GM12878 (cell line): Measurements from ENCODE around the gene SENP3. TPM values are rescaled to one million over a fixed set of nuclear protein-coding genes. Genes with fewer than 3 reads are reported as not detected.

Experiments used
- ATAC-seq: fragments of 200-7000 bp; cut with Tn5 transposase; 3 replicates; pipeline ENCODE4 v1.9.1; 2020; ENCODE audit warnings: mild to moderate bottlenecking, moderate library complexity
- BruUV-seq: library from RNA; stranded (reverse); fragments of 400-500 nt; replicated peaks from 2 replicates; lab custom pipeline; 2021; lab: Mats Ljungman, UMichigan
- CTCF ChIA-PET: fragments of 300-600 bp; sonication (Branson Sonifier 250); formaldehyde crosslinking; extraction: SDS; loops from one replicate; lab custom pipeline; 2021; ENCODE audit warnings: inconsistent platforms; lab: Yijun Ruan, JAX
- POLR2A ChIA-PET: fragments of 350-600 bp; formaldehyde crosslinking; extraction: SDS; loops from one replicate; lab custom pipeline; 2021; ENCODE audit warnings: inconsistent platforms; lab: Charles Lee
- RAD21 ChIA-PET: fragments of 300-600 bp; sonication (Branson Sonifier 250); formaldehyde crosslinking; loops from one replicate; lab custom pipeline; 2023; ENCODE audit warnings: antibody characterized with exemption; ENCODE audit not compliant: unreplicated experiment; lab: Charles Lee
- SMC1A ChIA-PET: fragments of 300-600 bp; sonication (Branson Sonifier 250); formaldehyde crosslinking; loops from one replicate; lab custom pipeline; 2023; ENCODE audit not compliant: unreplicated experiment, uncharacterized antibody; lab: Charles Lee
- DNase-seq: peaks from one replicate; pipeline ENCODE4 v3.0.0-alpha.2; 2011; ENCODE audit warnings: low read depth, low spot score
- FAIRE-seq: peaks from 3 replicates; lab custom pipeline; 2011; peaks lifted over from hg19 to GRCh38; lab: Jason Lieb, UNC
- H2AFZ ChIP-seq: 2 replicates; pipeline ENCODE4 v1.6.0; 2011; ENCODE audit warnings: low read depth, low read length, control low read depth; ENCODE audit not compliant: control insufficient read depth
- H3K27ac ChIP-seq: 2 replicates; pipeline ENCODE4 v1.5.1; 2011; ENCODE audit warnings: control low read depth; ENCODE audit not compliant: control insufficient read depth, insufficient read depth
- H3K27me3 ChIP-seq, 2 experiments: replicated peaks in 1 of 2; 2 replicates each; pipeline versions ENCODE4 v1.6.0 to v1.6.1; 2011; ENCODE audit warnings: low read length in 1 of 2; ENCODE audit not compliant: control insufficient read depth in 2 of 2, insufficient read depth in 2 of 2
- H3K36me3 ChIP-seq, 2 experiments: 2 replicates each; pipeline ENCODE4 v1.5.1; 2011; ENCODE audit warnings: low read length in 1 of 2; ENCODE audit not compliant: control insufficient read depth in 2 of 2, insufficient read depth in 2 of 2
- H3K4me1 ChIP-seq: 2 replicates; pipeline ENCODE4 v1.6.1; 2011; ENCODE audit warnings: mild to moderate bottlenecking, low read length, moderate library complexity, mixed read lengths; ENCODE audit not compliant: control insufficient read depth, insufficient read depth
- H3K4me2 ChIP-seq: 2 replicates; pipeline ENCODE4 v1.6.0; 2011; ENCODE audit warnings: control low read depth; ENCODE audit not compliant: control insufficient read depth, insufficient read depth
- H3K4me3 ChIP-seq: fragments of 200-600 bp; sonication (generic); 2 replicates; pipeline ENCODE4 v1.5.1; 2016
- H3K79me2 ChIP-seq: 2 replicates; pipeline ENCODE4 v1.6.0; 2011; ENCODE audit warnings: low read length; ENCODE audit not compliant: control insufficient read depth, insufficient read depth
- H3K9ac ChIP-seq: 2 replicates; pipeline ENCODE4 v1.8.0; 2011; ENCODE audit warnings: low read length, control low read depth, mixed read lengths; ENCODE audit not compliant: control insufficient read depth, insufficient read depth
- H3K9me3 ChIP-seq: replicated peaks from 3 replicates; pipeline ENCODE4 v1.5.1; 2011; ENCODE audit warnings: mild to moderate bottlenecking, low read length; ENCODE audit not compliant: control insufficient read depth, insufficient read depth
- H4K20me1 ChIP-seq: 2 replicates; pipeline ENCODE4 v1.6.0; 2011; ENCODE audit not compliant: control insufficient read depth, insufficient read depth
- EGR1 ChIP-seq, 2 experiments: IDR thresholded peaks; 1 replicate in 1 of 2; 2 replicates in 1 of 2; pipeline ENCODE4 v1.6.1; 2011 to 2012; ENCODE audit warnings: low read depth in 2 of 2, low read length in 2 of 2, borderline replicate concordance in 1 of 2, mild to moderate bottlenecking in 1 of 2, moderate library complexity in 1 of 2
- ESRRA ChIP-seq: IDR thresholded peaks from 2 replicates; pipeline ENCODE4 v1.6.1; 2012; ENCODE audit warnings: mild to moderate bottlenecking, low read length, improper control_type of control experiment
- KLF5 ChIP-seq: fragments of 450-650 bp; IDR thresholded peaks from 2 replicates; pipeline ENCODE4 v1.6.1; 2014; ENCODE audit warnings: mild to moderate bottlenecking; ENCODE audit not compliant: partially characterized antibody
- NFYB ChIP-seq: IDR thresholded peaks from 2 replicates; pipeline ENCODE4 v1.6.1; 2011; ENCODE audit warnings: low read depth, mild to moderate bottlenecking, low read length, improper control_type of control experiment, moderate library complexity; ENCODE audit not compliant: insufficient read depth
- RAD51 ChIP-seq: fragments of 450-650 bp; IDR thresholded peaks from 2 replicates; pipeline ENCODE4 v1.6.1; 2016; ENCODE audit warnings: moderate library complexity, mild to moderate bottlenecking, inconsistent platforms
- RELA ChIP-seq: fragments of 450-650 bp; IDR thresholded peaks from 2 replicates; pipeline ENCODE4 v1.8.0; 2014; ENCODE audit warnings: borderline replicate concordance; ENCODE audit not compliant: partially characterized antibody
- SKIL ChIP-seq: fragments of 450-650 bp; IDR thresholded peaks from 2 replicates; pipeline ENCODE4 v1.6.1; 2017; ENCODE audit warnings: mild to moderate bottlenecking, low read depth, inconsistent platforms; ENCODE audit not compliant: poor library complexity, severe bottlenecking
- SP1 ChIP-seq: IDR thresholded peaks from one replicate; pipeline ENCODE4 v1.6.1; 2011; ENCODE audit warnings: low read depth, low read length
- WGBS: methylation state at CpG from one replicate; pipeline ENCODE4 v1.1.6; 2016; ENCODE audit warnings: low lambda C conversion rate; ENCODE audit not compliant: insufficient replicate concordance, insufficient coverage; ENCODE audit errors: missing lambda C conversion rate; 5-methylcytosine and 5-hydroxymethylcytosine counted together
- in situ Hi-C: fragments of 300-500 bp; cut with MboI; formaldehyde crosslinking; loops from 9 replicates; pipeline ENCODE4 v1.14.3; 2018; ENCODE audit warnings: mixed read lengths
- intact Hi-C: fragments of 100-400 bp; cut with micrococcal nuclease; formaldehyde crosslinking; loops from one replicate; pipeline ENCODE4 v1.14.2; 2022; ENCODE audit not compliant: unreplicated experiment
- polyA plus RNA-seq, 11 experiments: library from polyadenylated mRNA; depleted of rRNA in 4 of 11; unstranded in 6 of 11; stranded (reverse) in 5 of 11; fragments of >200 nt; fragmentation: Nextera tagmentation in 4 of 11; fragmentation: Illumina TruSeq in 1 of 11; extraction: Ambion mirVana in 4 of 11; extraction: Trizol in 1 of 11; gene quantifications; 1 replicate in 1 of 11; 2 replicates in 10 of 11; pipeline versions ENCODE4 v1.2.1 to v1.2.3, GENCODE V29; 2011 to 2016; ENCODE audit warnings: inconsistent platforms in 2 of 11, missing spikeins in 2 of 11, low read depth in 1 of 11
- total RNA-seq, 4 experiments: library from RNA; depleted of rRNA in 3 of 4; stranded (reverse); fragments of >200 nt in 3 of 4; fragmentation: Illumina TruSeq in 1 of 4; extraction: Trizol in 1 of 4; gene quantifications; 2 replicates each; pipeline versions ENCODE4 v1.2.1 to v1.2.3, GENCODE V29; 2013 to 2021
- TF ChIP-seq, protein P1 (sequence below): fragments of 450-650 bp; formaldehyde crosslinking; IDR thresholded peaks from 2 replicates; pipeline ENCODE4 v1.4.0; 2020; ENCODE audit warnings: mild to moderate bottlenecking, moderate library complexity

Gene SENP3
- total and polyA plus RNA-seq, 10 of the 15 experiments (the other 5 are each of a cell fraction or from before 2014, with no cell fraction given), result 1.8 to 113 (median 72.3) TPM

- no peaks in the 10 kb centered on the region for H3K27me3 ChIP-seq
- peaks cover 13% of the 10 kb centered on the region for H4K20me1 ChIP-seq
- SMC1A ChIA-PET, result interaction anchor here (0.8 to 2.1 kb wide), 4 partner anchors 10 to 57 kb away, joined by 3 to 9 read pairs (median 4); partner anchors contain the start of genes MPDU1 and SAT2
- H3K9ac ChIP-seq, result no peak overlapping the region
- TF ChIP-seq KLF5 (no peak), NFYB (no peak), ESRRA (no peak), RAD51 (no peak), EGR1 (IDR thresholded peaks at IDR 0.05; ENCODE audit: borderline replicate concordance in 1 of 2, low read depth in 2 of 2, low read length in 2 of 2) (no peak), RELA (no peak), SP1 (no peak), SKIL (no peak)
- TF ChIP-seq, protein P1, sequence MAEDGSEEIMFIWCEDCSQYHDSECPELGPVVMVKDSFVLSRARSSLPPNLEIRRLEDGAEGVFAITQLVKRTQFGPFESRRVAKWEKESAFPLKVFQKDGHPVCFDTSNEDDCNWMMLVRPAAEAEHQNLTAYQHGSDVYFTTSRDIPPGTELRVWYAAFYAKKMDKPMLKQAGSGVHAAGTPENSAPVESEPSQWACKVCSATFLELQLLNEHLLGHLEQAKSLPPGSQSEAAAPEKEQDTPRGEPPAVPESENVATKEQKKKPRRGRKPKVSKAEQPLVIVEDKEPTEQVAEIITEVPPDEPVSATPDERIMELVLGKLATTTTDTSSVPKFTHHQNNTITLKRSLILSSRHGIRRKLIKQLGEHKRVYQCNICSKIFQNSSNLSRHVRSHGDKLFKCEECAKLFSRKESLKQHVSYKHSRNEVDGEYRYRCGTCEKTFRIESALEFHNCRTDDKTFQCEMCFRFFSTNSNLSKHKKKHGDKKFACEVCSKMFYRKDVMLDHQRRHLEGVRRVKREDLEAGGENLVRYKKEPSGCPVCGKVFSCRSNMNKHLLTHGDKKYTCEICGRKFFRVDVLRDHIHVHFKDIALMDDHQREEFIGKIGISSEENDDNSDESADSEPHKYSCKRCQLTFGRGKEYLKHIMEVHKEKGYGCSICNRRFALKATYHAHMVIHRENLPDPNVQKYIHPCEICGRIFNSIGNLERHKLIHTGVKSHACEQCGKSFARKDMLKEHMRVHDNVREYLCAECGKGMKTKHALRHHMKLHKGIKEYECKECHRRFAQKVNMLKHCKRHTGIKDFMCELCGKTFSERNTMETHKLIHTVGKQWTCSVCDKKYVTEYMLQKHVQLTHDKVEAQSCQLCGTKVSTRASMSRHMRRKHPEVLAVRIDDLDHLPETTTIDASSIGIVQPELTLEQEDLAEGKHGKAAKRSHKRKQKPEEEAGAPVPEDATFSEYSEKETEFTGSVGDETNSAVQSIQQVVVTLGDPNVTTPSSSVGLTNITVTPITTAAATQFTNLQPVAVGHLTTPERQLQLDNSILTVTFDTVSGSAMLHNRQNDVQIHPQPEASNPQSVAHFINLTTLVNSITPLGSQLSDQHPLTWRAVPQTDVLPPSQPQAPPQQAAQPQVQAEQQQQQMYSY (CRISPR knock-in tag), result no peak
- TF ChIP-seq, all 136 proteins: peak for 0
- Histone ChIP-seq H3K36me3 (peaks cover 19 to 34% of the 10 kb centered on the region in 2 experiments), H3K4me3 (no peak overlapping the region), H3K79me2 (peaks cover 41% of the 10 kb centered on the region), H2AFZ (no peak overlapping the region), H3K27ac (no peak overlapping the region), H3K9me3 (no peaks in the 10 kb centered on the region), H3K4me2 (no peak overlapping the region), H3K4me1 (peaks cover 8% of the 10 kb centered on the region)
- POLR2A ChIA-PET, result interaction anchor here (0.5 to 1.8 kb wide), 4 partner anchors 9 to 265 kb away, joined by 3 to 5 read pairs (median 4); partner anchors contain the start of genes CD68 and MPDU1
- in situ Hi-C loops, result loop anchor here (25.0 kb wide), 1 partner anchor 533 kb away; the partner anchor contains the start of genes SLC16A11 and SLC16A13
- WGBS, result 92% methylated on average over 10 of the region's 10 CpGs
- BruUV-seq, result no TSS peak
- no peak for ATAC-seq
- intact Hi-C loops, result loop anchor here (5.0 kb wide), 1 partner anchor 117 kb away; the partner anchor contains the start of genes TP53 and WRAP53
- FAIRE-seq, result no peak
- RAD21 ChIA-PET, result interaction anchor here (1.0 to 2.8 kb wide), 2 partner anchors 19 to 117 kb away, joined by 3 to 8 read pairs; partner anchors contain the start of genes TP53 and WRAP53
- CTCF ChIA-PET, result interaction anchor here (0.6 to 2.9 kb wide), 5 partner anchors 10 to 214 kb away, joined by 3 to 14 read pairs (median 4); partner anchors contain the start of gene SENP3
- no peak for DNase-seq
These were observed 8.6 kb downstream of the SENP3 start for GRCh38 chr17:7570351-7570750.
